ENCODE results near the gene PTBP2.

PTBP2 gene

DNA sequence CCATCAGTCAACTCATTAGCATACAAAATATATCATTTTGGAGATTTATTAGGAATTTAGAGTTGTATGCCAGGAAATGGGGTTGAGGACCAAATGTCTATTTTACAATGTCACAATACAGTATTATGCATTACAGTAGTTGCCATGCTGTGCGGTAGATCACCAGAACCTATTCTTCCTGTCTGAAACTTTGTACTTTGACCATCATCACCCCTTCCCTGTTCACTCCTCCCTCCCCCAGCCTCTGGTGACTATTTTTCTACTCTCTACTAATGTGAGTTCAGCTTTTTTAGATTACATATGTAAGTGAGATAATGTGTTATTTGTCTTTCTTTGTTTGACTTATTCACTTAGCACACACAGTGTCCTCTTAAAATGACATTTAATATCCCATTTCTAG is 50.8 kb downstream of the PTBP2 start:
- H3K27ac ChIP-seq (ENCODE audit: low read depth, low read length) = no peak overlapping the region
- no peak overlapping the region for H3K4me2 ChIP-seq (ENCODE audit: low read depth, low read length, poor library complexity, severe bottlenecking)
- H3K36me3 ChIP-seq (ENCODE audit: low read length) = peaks cover 37% of the 10 kb centered on the region
- 0 out of 2 replicates have a peak, but pooled peaks cover 6% of the 10 kb centered on the region for H3F3A ChIP-seq (ENCODE audit: insufficient read depth)
- H3K9me3 ChIP-seq (ENCODE audit: insufficient read depth, low read length) = no peaks in the 10 kb centered on the region
- H3K4me3 ChIP-seq (ENCODE audit: insufficient read depth, low read length, poor library complexity, severe bottlenecking) = no peak overlapping the region
- H3K79me2 ChIP-seq (ENCODE audit: insufficient read depth, low read length) = peaks cover 24% of the 10 kb centered on the region
- no peak overlapping the region for H2AFZ ChIP-seq (ENCODE audit: low read depth, low read length, severe bottlenecking)
- no peaks in the 10 kb centered on the region for H3K9me2 ChIP-seq (replicated peaks; ENCODE audit: insufficient read depth, low read length)
- peaks cover 22% of the 10 kb centered on the region for H4K20me1 ChIP-seq (ENCODE audit: low read depth, low read length)
- TF ChIP-seq, protein P1, sequence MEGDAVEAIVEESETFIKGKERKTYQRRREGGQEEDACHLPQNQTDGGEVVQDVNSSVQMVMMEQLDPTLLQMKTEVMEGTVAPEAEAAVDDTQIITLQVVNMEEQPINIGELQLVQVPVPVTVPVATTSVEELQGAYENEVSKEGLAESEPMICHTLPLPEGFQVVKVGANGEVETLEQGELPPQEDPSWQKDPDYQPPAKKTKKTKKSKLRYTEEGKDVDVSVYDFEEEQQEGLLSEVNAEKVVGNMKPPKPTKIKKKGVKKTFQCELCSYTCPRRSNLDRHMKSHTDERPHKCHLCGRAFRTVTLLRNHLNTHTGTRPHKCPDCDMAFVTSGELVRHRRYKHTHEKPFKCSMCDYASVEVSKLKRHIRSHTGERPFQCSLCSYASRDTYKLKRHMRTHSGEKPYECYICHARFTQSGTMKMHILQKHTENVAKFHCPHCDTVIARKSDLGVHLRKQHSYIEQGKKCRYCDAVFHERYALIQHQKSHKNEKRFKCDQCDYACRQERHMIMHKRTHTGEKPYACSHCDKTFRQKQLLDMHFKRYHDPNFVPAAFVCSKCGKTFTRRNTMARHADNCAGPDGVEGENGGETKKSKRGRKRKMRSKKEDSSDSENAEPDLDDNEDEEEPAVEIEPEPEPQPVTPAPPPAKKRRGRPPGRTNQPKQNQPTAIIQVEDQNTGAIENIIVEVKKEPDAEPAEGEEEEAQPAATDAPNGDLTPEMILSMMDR (IDR thresholded peaks at IDR 0.05; ENCODE audit: insufficient read depth, low read length, poor library complexity, severe bottlenecking) = no peak
- TF ChIP-seq EZH2phosphoT487 (conservative IDR thresholded peaks at IDR 0.05; ENCODE audit: low read length) = no peak
- H3K27me3 ChIP-seq (ENCODE audit: low read length) = no peaks in the 10 kb centered on the region
- H3K9ac ChIP-seq (ENCODE audit: low read length) = no peak overlapping the region

- Histone ChIP-seq H3K4me2 (ENCODE audit: low read depth, low read length, poor library complexity, severe bottlenecking) (no peak overlapping the region), H3K27ac (ENCODE audit: low read depth, low read length) (no peak overlapping the region), H3K9me2 (replicated peaks; ENCODE audit: insufficient read depth, low read length) (no peaks in the 10 kb centered on the region), H3K9me3 (ENCODE audit: insufficient read depth, low read length) (no peaks in the 10 kb centered on the region), H3K79me2 (ENCODE audit: insufficient read depth, low read length) (peaks cover 18% of the 10 kb centered on the region), H3K4me3 (ENCODE audit: insufficient read depth, low read length, poor library complexity, severe bottlenecking) (no peak overlapping the region), H3F3A (ENCODE audit: insufficient read depth) (0 out of 2 replicates have a peak, but pooled peaks cover 6% of the 10 kb centered on the region), H2AFZ (ENCODE audit: low read depth, low read length, severe bottlenecking) (no peak overlapping the region), H3K27me3 (ENCODE audit: low read length) (no peaks in the 10 kb centered on the region), H3K36me3 (ENCODE audit: low read length) (peaks cover 37% of the 10 kb centered on the region), H4K20me1 (ENCODE audit: low read depth, low read length) (peaks cover 19% of the 10 kb centered on the region; the same call in 1 of the 2 replicates), H3K9ac (ENCODE audit: low read length) (no peak overlapping the region)
- TF ChIP-seq EZH2phosphoT487 (conservative IDR thresholded peaks at IDR 0.05; ENCODE audit: low read length) = no peak
- TF ChIP-seq, protein P1 (IDR thresholded peaks at IDR 0.05; ENCODE audit: insufficient read depth, low read length, poor library complexity, severe bottlenecking) = no peak
These were observed 51.4 kb downstream of the PTBP2 start for GRCh38 chr1:96772972-96773371.

DNA sequence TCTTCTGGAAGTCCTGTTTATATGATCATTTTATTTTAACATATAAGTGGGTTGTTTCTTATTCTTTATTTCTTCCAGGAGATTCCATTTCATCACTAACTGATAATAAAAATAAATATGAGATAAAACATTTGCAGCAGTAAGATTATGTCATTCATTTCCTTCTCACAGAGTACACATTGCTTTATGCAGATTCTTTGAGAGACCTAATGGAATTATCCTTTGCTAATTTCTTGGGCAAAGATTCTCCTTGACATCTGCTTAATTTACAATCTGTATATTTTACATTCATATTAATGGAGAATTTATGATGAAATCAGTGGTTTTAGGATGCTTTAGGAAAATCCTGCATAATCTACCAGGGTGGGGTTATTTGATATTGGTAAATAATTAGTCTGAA is 60.6 kb downstream of the PTBP2 start:
- Histone ChIP-seq H3F3A (ENCODE audit: insufficient read depth) (0 out of 2 replicates have a peak, but pooled peaks cover 5% of the 10 kb centered on the region), H3K9me2 (replicated peaks; ENCODE audit: insufficient read depth, low read length) (no peaks in the 10 kb centered on the region), H4K20me1 (ENCODE audit: low read depth, low read length) (no peaks in the 10 kb centered on the region), H3K9me3 (ENCODE audit: insufficient read depth, low read length) (no peaks in the 10 kb centered on the region), H3K27ac (ENCODE audit: low read depth, low read length) (no peak overlapping the region), H3K27me3 (ENCODE audit: low read length) (no peaks in the 10 kb centered on the region), H3K79me2 (ENCODE audit: insufficient read depth, low read length) (no peaks in the 10 kb centered on the region; the same call in 1 of the 2 replicates), H3K4me3 (ENCODE audit: insufficient read depth, low read length, poor library complexity, severe bottlenecking) (no peak overlapping the region), H3K9ac (ENCODE audit: low read length) (no peak overlapping the region), H3K36me3 (ENCODE audit: low read length) (peaks cover 54% of the 10 kb centered on the region), H3K4me2 (ENCODE audit: low read depth, low read length, poor library complexity, severe bottlenecking) (no peak overlapping the region), H2AFZ (ENCODE audit: low read depth, low read length, severe bottlenecking) (no peak overlapping the region)
- TF ChIP-seq, protein P1 (IDR thresholded peaks at IDR 0.05; ENCODE audit: insufficient read depth, low read length, poor library complexity, severe bottlenecking) = no peak
- TF ChIP-seq EZH2phosphoT487 (conservative IDR thresholded peaks at IDR 0.05; ENCODE audit: low read length) = no peak
